GM12872 (cell line): ENCODE data around the gene SCYGR1.

Experiments used
- CTCF ChIP-seq: IDR thresholded peaks from 3 replicates; pipeline ENCODE4 v1.5.1; 2011; ENCODE audit warnings: low read depth, mild to moderate bottlenecking, low read length, moderate library complexity; ENCODE audit not compliant: insufficient read depth

SCYGR1 gene

GRCh38 chr2:227376656-227377396, 10.9 kb downstream of the SCYGR1 start:
- no peak for TF ChIP-seq CTCF

GRCh38 chr2:227374158-227374557, 13.6 kb downstream of the SCYGR1 start:
- TF ChIP-seq CTCF: no peak

- no peak for TF ChIP-seq CTCF
Measured at GRCh38 chr2:227373389-227373788, 14.4 kb downstream of the SCYGR1 start.

- TF ChIP-seq CTCF: no peak
Measured at GRCh38 chr2:227370791-227371312, 16.9 kb downstream of the SCYGR1 start.

- TF ChIP-seq CTCF: no peak
Measured at GRCh38 chr2:227370092-227370491, 17.7 kb downstream of the SCYGR1 start.

- no peak for TF ChIP-seq CTCF
Measured at GRCh38 chr2:227368574-227368973, 19.2 kb downstream of the SCYGR1 start.

GRCh38 chr2:227367427-227367795, 20.3 kb downstream of the SCYGR1 start:
- TF ChIP-seq CTCF: no peak
